ENCODE data around the gene MAML1. TPM values are rescaled to one million over a fixed set of nuclear protein-coding genes. Genes with fewer than 3 reads are reported as not detected.
A peak's percentile ranks its signal among the peaks of the same experiment; 100 is the strongest.

Gene MAML1
- total and polyA plus RNA-seq, 2 donors (not counting 1 experiment from before 2014, with no cell fraction given): 12.0 to 50.6 TPM

DNA sequence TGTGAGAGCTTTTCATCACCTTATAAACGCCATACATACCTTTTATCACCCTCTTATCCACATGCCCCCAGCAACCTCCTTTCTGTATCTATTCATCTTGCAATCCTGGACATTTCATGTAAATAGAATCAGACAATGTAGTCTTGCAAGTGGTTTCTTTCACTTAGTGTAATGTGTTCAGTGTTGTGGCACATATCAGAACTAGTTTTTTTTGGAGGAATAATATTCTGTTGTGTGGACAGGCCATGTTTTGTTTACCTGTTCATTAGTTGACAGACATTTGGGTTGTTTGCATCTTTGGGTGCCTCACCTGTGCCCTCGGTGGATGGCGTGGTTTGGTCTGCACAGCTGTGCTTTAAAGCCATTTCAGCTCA lies 89.4 kb downstream of the MAML1 start:
- no peaks in the 10 kb centered on the region for H3K27me3 Mint-ChIP-seq
- TF ChIP-seq, protein P1, sequence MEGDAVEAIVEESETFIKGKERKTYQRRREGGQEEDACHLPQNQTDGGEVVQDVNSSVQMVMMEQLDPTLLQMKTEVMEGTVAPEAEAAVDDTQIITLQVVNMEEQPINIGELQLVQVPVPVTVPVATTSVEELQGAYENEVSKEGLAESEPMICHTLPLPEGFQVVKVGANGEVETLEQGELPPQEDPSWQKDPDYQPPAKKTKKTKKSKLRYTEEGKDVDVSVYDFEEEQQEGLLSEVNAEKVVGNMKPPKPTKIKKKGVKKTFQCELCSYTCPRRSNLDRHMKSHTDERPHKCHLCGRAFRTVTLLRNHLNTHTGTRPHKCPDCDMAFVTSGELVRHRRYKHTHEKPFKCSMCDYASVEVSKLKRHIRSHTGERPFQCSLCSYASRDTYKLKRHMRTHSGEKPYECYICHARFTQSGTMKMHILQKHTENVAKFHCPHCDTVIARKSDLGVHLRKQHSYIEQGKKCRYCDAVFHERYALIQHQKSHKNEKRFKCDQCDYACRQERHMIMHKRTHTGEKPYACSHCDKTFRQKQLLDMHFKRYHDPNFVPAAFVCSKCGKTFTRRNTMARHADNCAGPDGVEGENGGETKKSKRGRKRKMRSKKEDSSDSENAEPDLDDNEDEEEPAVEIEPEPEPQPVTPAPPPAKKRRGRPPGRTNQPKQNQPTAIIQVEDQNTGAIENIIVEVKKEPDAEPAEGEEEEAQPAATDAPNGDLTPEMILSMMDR (IDR thresholded peaks at IDR 0.05): no peak
- no peak for TF ChIP-seq EZH2 (IDR thresholded peaks at IDR 0.05; ENCODE audit: borderline replicate concordance, insufficient read depth, low read depth, low read length, poor library complexity, severe bottlenecking)
- H3K4me3 Mint-ChIP-seq: peak overlapping the region; percentile 98
- intact Hi-C loops (cut with micrococcal nuclease): no loop called here
- CTCF ChIA-PET: interaction anchor here (1.0 to 1.6 kb wide), 4 partner anchors 15 to 153 kb away, joined by 3 to 11 read pairs (median 5); partner anchors contain the start of gene MRNIP
- WGBS (ENCODE audit: insufficient coverage): 92% methylated on average over 2 of the region's 3 CpGs
- no peaks in the 10 kb centered on the region for H3K9me3 ChIP-seq (ENCODE audit: control extremely low read depth in 1 of 3, control insufficient read depth in 2 of 3, insufficient read depth in 1 of 3, low read length in 2 of 3)
- H3K27ac Mint-ChIP-seq: peak overlapping the region; percentile 98
- H3K4me2 ChIP-seq (replicated peaks; ENCODE audit: low read depth, low read length, poor library complexity, severe bottlenecking): peak overlapping the region; percentile 98
- peak overlapping the region in 4 of 5 experiments; percentile 76 to 94 (median 86) for H3K4me3 ChIP-seq (ENCODE audit: control extremely low read depth in 1 of 5, extremely low read depth in 1 of 5, insufficient read depth in 1 of 5, low read depth in 2 of 5, low read length in 4 of 5)
- H3K4me1 Mint-ChIP-seq: peaks cover 55% of the 10 kb centered on the region
- peaks cover 2 to 40% of the 10 kb centered on the region in 2 experiments for H3K36me3 ChIP-seq (replicated peaks in 1 of 2; ENCODE audit: control extremely low read depth in 1 of 2, control insufficient read depth in 1 of 2, extremely low read depth in 1 of 2, insufficient read depth in 2 of 2, low read length in 1 of 2)
- ATAC-seq (ENCODE audit: low read depth) (no peak), DNase-seq (no peak)
- peaks cover 0 to 4% (median 0%) of the 10 kb centered on the region in 4 experiments for H3K27me3 ChIP-seq (replicated peaks in 1 of 4; ENCODE audit: control extremely low read depth in 1 of 4, control insufficient read depth in 3 of 4, insufficient read depth in 4 of 4, low read length in 3 of 4)
- peaks cover 35 to 47% of the 10 kb centered on the region in 2 donors for H3K4me1 ChIP-seq (ENCODE audit: control insufficient read depth in 2 of 2, insufficient read depth in 2 of 2, low read length in 2 of 2)
- peaks cover 70% of the 10 kb centered on the region for H3K79me2 ChIP-seq (ENCODE audit: control insufficient read depth, insufficient read depth, low read length)
- H3K9ac ChIP-seq (ENCODE audit: low read length): peak overlapping the region; percentile 98
- POLR2A ChIA-PET: interaction anchor here (0.7 to 1.0 kb wide), 8 partner anchors 9 to 90 kb away, joined by 3 to 5 read pairs (median 3); partner anchors contain the start of genes LTC4S and MAML1
- peak overlapping the region; percentile 91 to 98 for H3K27ac ChIP-seq (ENCODE audit: low read length in 2 of 2)
- H2AFZ ChIP-seq (ENCODE audit: insufficient read depth, low read depth, low read length, poor library complexity, severe bottlenecking): no peak overlapping the region
- H4K20me1 ChIP-seq (ENCODE audit: control insufficient read depth, insufficient read depth, low read length, poor library complexity, severe bottlenecking): peaks cover 63% of the 10 kb centered on the region
- no peaks in the 10 kb centered on the region for H3K9me3 Mint-ChIP-seq (ENCODE audit: insufficient read depth)

DNA sequence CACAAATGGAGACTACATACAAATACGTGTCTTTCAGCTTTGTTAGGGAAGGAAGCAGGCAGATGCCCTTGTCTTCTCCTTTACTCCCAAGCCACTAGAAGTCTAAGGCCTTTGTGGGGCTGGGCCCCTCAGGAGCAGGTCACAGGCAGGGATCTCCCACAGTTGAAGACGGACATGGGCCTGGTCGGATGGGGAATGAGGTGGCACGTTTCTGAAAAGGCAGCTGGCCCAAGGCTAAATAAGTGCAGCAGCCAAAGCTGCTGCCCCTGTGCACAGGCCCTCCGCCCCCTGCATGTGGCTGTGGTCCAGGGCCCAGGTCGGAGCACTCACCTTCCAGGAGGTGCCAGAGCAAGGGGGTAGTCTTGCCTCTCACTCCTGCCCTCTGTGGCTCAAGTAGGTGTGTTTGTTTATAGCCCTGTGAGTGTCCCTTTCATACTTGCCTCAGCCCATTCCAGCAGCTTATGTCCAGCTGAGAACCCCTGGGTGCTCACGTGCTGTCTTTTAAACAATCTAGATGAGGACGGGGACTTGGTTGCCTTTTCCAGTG lies 89.9 kb downstream of the MAML1 start:
- ATAC-seq (ENCODE audit: low read depth) (no peak), DNase-seq (no peak)
- Histone ChIP-seq H3K79me2 (ENCODE audit: control insufficient read depth, insufficient read depth, low read length) (peaks cover 66% of the 10 kb centered on the region), H3K4me1 (ENCODE audit: control insufficient read depth in 2 of 2, insufficient read depth in 2 of 2, low read length in 2 of 2) (peaks cover 31 to 42% of the 10 kb centered on the region in 2 donors), H3K27me3 (replicated peaks in 1 of 4; ENCODE audit: control extremely low read depth in 1 of 4, control insufficient read depth in 3 of 4, insufficient read depth in 4 of 4, low read length in 3 of 4) (no peaks in the 10 kb centered on the region), H2AFZ (ENCODE audit: insufficient read depth, low read depth, low read length, poor library complexity, severe bottlenecking) (no peak overlapping the region), H3K4me3 (ENCODE audit: control extremely low read depth in 1 of 5, extremely low read depth in 1 of 5, insufficient read depth in 1 of 5, low read depth in 2 of 5, low read length in 4 of 5) (no peak overlapping the region), H3K36me3 (replicated peaks in 1 of 2; ENCODE audit: control extremely low read depth in 1 of 2, control insufficient read depth in 1 of 2, extremely low read depth in 1 of 2, insufficient read depth in 2 of 2, low read length in 1 of 2) (peaks cover 2 to 43% of the 10 kb centered on the region in 2 experiments), H3K27ac (ENCODE audit: low read length in 2 of 2) (no peak overlapping the region), H4K20me1 (ENCODE audit: control insufficient read depth, insufficient read depth, low read length, poor library complexity, severe bottlenecking) (peaks cover 68% of the 10 kb centered on the region), H3K4me2 (replicated peaks; ENCODE audit: low read depth, low read length, poor library complexity, severe bottlenecking) (peak overlapping the region; percentile 98), H3K9me3 (ENCODE audit: control extremely low read depth in 1 of 3, control insufficient read depth in 2 of 3, insufficient read depth in 1 of 3, low read length in 2 of 3) (no peaks in the 10 kb centered on the region), H3K9ac (ENCODE audit: low read length) (no peak overlapping the region)
- peak overlapping the region; percentile 98 for H3K27ac Mint-ChIP-seq
- intact Hi-C loops (cut with micrococcal nuclease): no loop called here
- POLR2A ChIA-PET: interaction anchor here (0.7 to 1.0 kb wide), 7 partner anchors 8 to 90 kb away, joined by 3 to 5 read pairs (median 3); partner anchors contain the start of genes LTC4S and MAML1
- H3K9me3 Mint-ChIP-seq (ENCODE audit: insufficient read depth): no peaks in the 10 kb centered on the region
- H3K27me3 Mint-ChIP-seq: no peaks in the 10 kb centered on the region
- CTCF ChIA-PET: interaction anchor here (1.0 to 1.6 kb wide), 4 partner anchors 14 to 153 kb away, joined by 3 to 11 read pairs (median 5); partner anchors contain the start of gene MRNIP
- peaks cover 51% of the 10 kb centered on the region for H3K4me1 Mint-ChIP-seq
- 83% methylated on average over 7 of the region's 8 CpGs for WGBS (ENCODE audit: insufficient coverage)
- peak overlapping the region; percentile 98 for H3K4me3 Mint-ChIP-seq
- TF ChIP-seq EZH2 (IDR thresholded peaks at IDR 0.05; ENCODE audit: borderline replicate concordance, insufficient read depth, low read depth, low read length, poor library complexity, severe bottlenecking): no peak
- TF ChIP-seq, protein P1 (IDR thresholded peaks at IDR 0.05): no peak

All from B cell (primary cell).